ENCODE results near the gene LEKR1. TPM values are rescaled to one million over a fixed set of nuclear protein-coding genes. Genes with fewer than 3 reads are reported as not detected.

LEKR1 gene
- total and polyA plus RNA-seq, 3 donors from 2014 or later: 9.7 to 23.0 (median 22.9) TPM

GRCh38 chr3:156939315-156939714, 113.2 kb downstream of the LEKR1 start:
- Histone ChIP-seq H3K27me3 (no peaks in the 10 kb centered on the region), H3K27ac (no peak overlapping the region), H3K4me1 (no peaks in the 10 kb centered on the region), H3K9me3 (no peaks in the 10 kb centered on the region), H3K36me3 (ENCODE audit: low read depth, missing control alignments) (no peaks in the 10 kb centered on the region), H3K4me3 (no peak overlapping the region)
- no peak for TF ChIP-seq CTCF (IDR thresholded peaks at IDR 0.05)
- TF ChIP-seq POLR2A (IDR thresholded peaks at IDR 0.05): no peak
- WGBS, 2 donors: 80 to 88% methylated on average over 1 of the region's 1 CpG
- DNase-seq: no peak
- intact Hi-C loops (cut with DNase I; ENCODE audit: low total_unique reads): no loop called here

- Histone ChIP-seq H3K9me3 (no peaks in the 10 kb centered on the region), H3K4me1 (no peaks in the 10 kb centered on the region), H3K27me3 (no peaks in the 10 kb centered on the region), H3K4me3 (no peak overlapping the region), H3K27ac (no peak overlapping the region), H3K36me3 (ENCODE audit: low read depth, missing control alignments) (no peaks in the 10 kb centered on the region)
- DNase-seq: no peak
- intact Hi-C loops (cut with DNase I; ENCODE audit: low total_unique reads): no loop called here
- 83 to 90% methylated on average over 4 of the region's 4 CpGs for WGBS, 2 donors
- no peak for TF ChIP-seq POLR2A (IDR thresholded peaks at IDR 0.05)
- no peak for TF ChIP-seq CTCF (IDR thresholded peaks at IDR 0.05)
These were observed 115.2 kb downstream of the LEKR1 start for GRCh38 chr3:156941311-156941710.

GRCh38 chr3:156948402-156949210, 122.5 kb downstream of the LEKR1 start:
- H3K27me3 ChIP-seq: no peaks in the 10 kb centered on the region
- TF ChIP-seq CTCF (IDR thresholded peaks at IDR 0.05) (no peak), POLR2A (IDR thresholded peaks at IDR 0.05) (no peak)
- no peak for DNase-seq
- no peaks in the 10 kb centered on the region for H3K9me3 ChIP-seq
- H3K36me3 ChIP-seq (ENCODE audit: low read depth, missing control alignments): no peaks in the 10 kb centered on the region
- H3K4me1 ChIP-seq: no peaks in the 10 kb centered on the region
- intact Hi-C loops (cut with DNase I; ENCODE audit: low total_unique reads): no loop called here
- H3K4me3 ChIP-seq: no peak overlapping the region
- H3K27ac ChIP-seq: no peak overlapping the region
- WGBS, 2 donors: 81 to 89% methylated on average over 2 of the region's 2 CpGs

GRCh38 chr3:156952011-156952410, 125.9 kb downstream of the LEKR1 start:
- H3K27ac ChIP-seq: no peak overlapping the region
- 79 to 81% methylated on average over 2 of the region's 2 CpGs for WGBS, 2 donors
- DNase-seq: no peak
- no peaks in the 10 kb centered on the region for H3K9me3 ChIP-seq
- no peak overlapping the region for H3K4me3 ChIP-seq
- no peaks in the 10 kb centered on the region for H3K4me1 ChIP-seq
- no peak for TF ChIP-seq CTCF (IDR thresholded peaks at IDR 0.05)
- TF ChIP-seq POLR2A (IDR thresholded peaks at IDR 0.05): no peak
- H3K27me3 ChIP-seq: no peaks in the 10 kb centered on the region
- H3K36me3 ChIP-seq (ENCODE audit: low read depth, missing control alignments): no peaks in the 10 kb centered on the region
- intact Hi-C loops (cut with DNase I; ENCODE audit: low total_unique reads): no loop called here

GRCh38 chr3:156957715-156958114, 131.6 kb downstream of the LEKR1 start:
- TF ChIP-seq POLR2A (IDR thresholded peaks at IDR 0.05) (no peak), CTCF (IDR thresholded peaks at IDR 0.05) (no peak)
- Histone ChIP-seq H3K9me3 (no peaks in the 10 kb centered on the region), H3K27me3 (no peaks in the 10 kb centered on the region), H3K27ac (no peak overlapping the region), H3K36me3 (ENCODE audit: low read depth, missing control alignments) (no peaks in the 10 kb centered on the region), H3K4me3 (no peak overlapping the region), H3K4me1 (no peaks in the 10 kb centered on the region)
- DNase-seq: no peak
- 94 to 97% methylated on average over 1 of the region's 1 CpG for WGBS, 2 donors
- intact Hi-C loops (cut with DNase I; ENCODE audit: low total_unique reads): no loop called here

All from testis (tissue), 3 donors.